ENCODE data around the gene ZNF367.
"Not testable (repeated sequence)": the region's sequence is repeated elsewhere in the genome, so short reads cannot be mapped to it uniquely, and the experiment has no call there.

Gene ZNF367

GRCh38 chr9:96363175-96363967 lies 54.8 kb downstream of the ZNF367 start:
- DNase-seq (ENCODE audit: low spot score), result no peak

DNA sequence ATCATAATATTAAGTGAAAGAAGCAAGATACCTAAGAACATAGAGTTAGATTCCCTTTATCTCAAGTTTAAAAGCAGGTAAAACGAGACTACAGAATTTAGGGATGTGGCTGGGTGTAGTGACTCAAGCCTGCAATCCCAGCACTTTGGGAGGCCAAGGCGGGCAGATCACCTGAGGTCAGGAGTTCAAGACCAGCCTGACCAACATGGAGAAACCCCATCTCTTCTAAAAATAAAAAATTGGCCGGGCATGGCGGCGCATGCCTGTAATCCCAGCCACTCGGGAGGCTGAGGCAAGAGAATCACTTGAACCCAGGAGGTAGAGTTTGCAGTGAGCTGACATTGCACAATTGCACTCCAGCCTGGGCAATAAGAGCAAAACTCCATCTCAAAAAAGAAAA lies 56.1 kb downstream of the ZNF367 start:
- not testable (repeated sequence) for DNase-seq (ENCODE audit: low spot score)

- no peak for DNase-seq (ENCODE audit: low spot score)
Observed at GRCh38 chr9:96361668-96362067, 56.5 kb downstream of the ZNF367 start.

DNA sequence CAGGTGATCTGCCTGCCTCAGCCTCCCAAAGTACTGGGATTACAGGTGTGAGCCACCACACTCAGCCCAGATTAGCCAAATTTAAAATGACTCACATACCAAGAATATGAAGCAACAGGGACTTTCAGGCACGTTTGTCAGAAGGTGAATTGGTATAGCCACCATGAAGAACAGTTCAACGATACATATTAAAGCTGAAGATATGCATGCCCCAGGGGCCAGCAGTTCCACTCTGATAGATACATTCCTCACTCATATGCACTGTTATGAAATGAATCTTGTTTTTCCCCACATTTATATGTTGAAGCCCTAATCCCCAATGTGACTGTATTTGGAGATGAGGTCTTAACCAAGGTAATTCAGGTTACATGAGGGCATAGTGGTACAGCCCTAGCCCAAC lies 57.2 kb downstream of the ZNF367 start:
- no peak for DNase-seq (ENCODE audit: low spot score)

GRCh38 chr9:96360523-96360922 lies 57.6 kb downstream of the ZNF367 start:
- not testable (repeated sequence) for DNase-seq (ENCODE audit: low spot score)

DNA sequence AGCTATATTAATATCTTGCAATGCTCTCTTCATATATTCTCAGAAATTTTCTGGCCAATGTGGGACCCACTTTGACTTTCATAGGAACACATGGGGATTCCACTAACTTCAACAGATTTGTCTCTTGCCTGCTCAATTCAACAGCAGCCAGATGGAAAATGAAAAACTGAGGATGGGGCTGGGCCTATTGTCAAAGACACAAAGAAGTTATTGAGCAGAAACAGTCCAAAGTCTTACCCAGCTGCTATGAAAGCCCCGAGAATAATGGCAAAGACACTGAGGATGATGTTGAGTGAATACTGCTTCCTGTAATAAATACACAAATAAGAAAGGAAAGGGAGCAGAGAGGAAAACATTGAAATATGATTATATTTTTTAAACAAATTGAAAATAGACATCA lies 67.3 kb downstream of the ZNF367 start:
- DNase-seq (ENCODE audit: low spot score), result peak; percentile 89

- DNase-seq (ENCODE audit: low spot score), result no peak
Observed at GRCh38 chr9:96348261-96348660, 69.9 kb downstream of the ZNF367 start.

- no peak for DNase-seq (ENCODE audit: low spot score)
Observed at GRCh38 chr9:96345551-96345950, 72.6 kb downstream of the ZNF367 start.

DNA sequence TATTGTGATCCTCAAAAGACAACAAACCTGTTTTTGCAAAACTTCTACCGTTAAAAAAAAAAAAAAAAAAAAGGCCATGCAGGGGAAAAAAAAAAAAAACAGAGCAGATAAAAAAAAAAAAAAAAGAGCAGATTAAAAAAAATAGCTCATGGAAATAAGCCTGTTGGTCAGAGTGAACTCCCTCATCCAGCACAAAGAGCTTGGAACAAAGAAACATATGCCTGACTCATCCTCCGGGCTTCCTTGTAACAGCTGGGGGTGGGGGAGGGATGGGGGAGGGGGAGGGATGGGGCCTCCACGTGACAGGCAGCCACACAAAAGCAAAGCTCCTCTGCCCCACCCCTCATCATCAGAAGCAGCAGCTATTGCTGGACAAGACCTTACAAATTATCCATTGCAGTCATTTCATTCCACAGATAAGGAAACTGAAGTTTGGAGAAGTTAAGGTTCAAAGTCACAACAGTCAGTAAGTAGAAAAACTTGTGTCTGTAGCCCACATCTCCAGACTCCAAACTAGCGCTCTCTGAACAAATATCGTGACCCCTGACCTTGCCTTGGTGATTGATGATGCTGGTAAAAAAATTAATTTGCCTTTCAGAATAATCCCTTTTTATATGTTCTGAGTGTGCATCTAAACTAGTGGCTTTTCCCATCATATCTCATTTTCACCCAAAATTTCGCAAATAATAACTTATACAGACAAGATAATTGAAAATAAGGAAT lies 73.6 kb downstream of the ZNF367 start:
- DNase-seq (ENCODE audit: low spot score), result peak; percentile 86

GRCh38 chr9:96343515-96344360 lies 74.4 kb downstream of the ZNF367 start:
- DNase-seq (ENCODE audit: low spot score), result no peak

GRCh38 chr9:96342571-96343245 lies 75.5 kb downstream of the ZNF367 start:
- no peak for DNase-seq (ENCODE audit: low spot score)

DNA sequence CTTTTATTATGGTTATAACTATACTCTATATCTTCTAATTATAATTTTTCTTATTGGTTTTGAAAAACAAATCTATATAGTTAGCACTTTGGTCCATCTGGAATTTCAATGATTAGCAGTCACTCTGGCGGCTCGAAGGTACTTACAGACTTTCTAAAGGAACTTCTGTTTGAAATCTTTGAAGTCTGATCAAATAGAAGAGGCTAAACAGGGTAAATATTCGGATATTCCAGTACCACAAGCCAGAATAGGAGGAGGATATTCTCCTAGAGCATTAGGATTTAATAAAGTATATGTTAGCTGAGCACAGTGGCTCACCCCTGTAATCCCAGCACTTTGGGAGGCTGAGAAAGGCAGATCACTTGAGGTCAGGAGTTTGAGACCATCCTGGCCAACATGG lies 77.5 kb downstream of the ZNF367 start:
- DNase-seq (ENCODE audit: low spot score), result no peak

DNA sequence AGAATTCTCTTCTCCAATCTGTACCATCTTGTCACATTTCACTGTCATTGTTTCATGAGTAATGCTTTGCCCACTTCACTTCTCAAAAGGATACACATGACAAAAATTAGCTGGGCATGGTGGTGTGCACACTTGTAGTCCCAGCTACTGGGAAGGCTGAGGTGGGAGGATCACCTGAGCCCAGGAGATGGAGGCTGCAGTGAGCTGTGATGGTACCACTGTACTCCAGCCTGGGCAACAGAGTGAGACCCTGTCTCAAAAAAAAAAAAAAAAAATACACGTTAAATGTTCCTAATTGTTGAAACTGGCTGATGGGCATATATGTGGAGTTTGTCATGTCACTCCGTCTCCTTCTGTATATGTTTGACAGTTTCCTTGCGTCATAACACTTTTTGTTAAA lies 79.9 kb downstream of the ZNF367 start:
- DNase-seq (ENCODE audit: low spot score), result no peak
